ENCODE results near the gene SLC22A1.

GRCh38 chr6:160117137-160117536 is 4.5 kb upstream of the SLC22A1 start:
- no peak for TF ChIP-seq MAX (IDR thresholded peaks at IDR 0.05)
- TF ChIP-seq JUN (IDR thresholded peaks at IDR 0.05), result no peak
- TF ChIP-seq EHF (CRISPR knock-in tag; IDR thresholded peaks at IDR 0.05), result no peak
- no peak for TF ChIP-seq CTCF (IDR thresholded peaks at IDR 0.05)
- no peak for TF ChIP-seq ZC3H11A (IDR thresholded peaks at IDR 0.05)
- no peak for TF ChIP-seq RAD21 (conservative IDR thresholded peaks at IDR 0.05 in 1 of 2, IDR thresholded peaks at IDR 0.05 in 1 of 2)
- no peak for TF ChIP-seq EP300 (IDR thresholded peaks at IDR 0.05)
- no peak for TF ChIP-seq POLR2A (IDR thresholded peaks at IDR 0.05; ENCODE audit: low read length)
- TF ChIP-seq CHD2 (IDR thresholded peaks at IDR 0.05; ENCODE audit: low read length, partially characterized antibody), result no peak
- no peak for TF ChIP-seq CBX2 (IDR thresholded peaks at IDR 0.05; ENCODE audit: borderline replicate concordance, low read depth)
- no peak for TF ChIP-seq BHLHE40 (IDR thresholded peaks at IDR 0.05; ENCODE audit: low read depth, low read length)

Data from A549 (cell line).